GM12891 (cell line): ENCODE measurements around the gene SELENOS.

ENCODE experiments used
- POLR2A ChIP-seq: IDR thresholded peaks from 2 replicates; pipeline ENCODE4 v1.6.1; 2011; ENCODE audit warnings: low read depth, low read length, control low read depth
- POLR2AphosphoS5 ChIP-seq: IDR thresholded peaks from 2 replicates; pipeline ENCODE4 v1.6.1; 2011; ENCODE audit warnings: low read depth, low read length, control low read depth
- POU2F2 ChIP-seq: IDR thresholded peaks from 2 replicates; pipeline ENCODE4 v1.6.1; 2011; ENCODE audit warnings: low read depth, mild to moderate bottlenecking, control low read depth, low read length, moderate library complexity
- SPI1 ChIP-seq: IDR thresholded peaks from 2 replicates; pipeline ENCODE4 v1.6.1; 2011; ENCODE audit warnings: low read depth, low read length, control low read depth

DNA sequence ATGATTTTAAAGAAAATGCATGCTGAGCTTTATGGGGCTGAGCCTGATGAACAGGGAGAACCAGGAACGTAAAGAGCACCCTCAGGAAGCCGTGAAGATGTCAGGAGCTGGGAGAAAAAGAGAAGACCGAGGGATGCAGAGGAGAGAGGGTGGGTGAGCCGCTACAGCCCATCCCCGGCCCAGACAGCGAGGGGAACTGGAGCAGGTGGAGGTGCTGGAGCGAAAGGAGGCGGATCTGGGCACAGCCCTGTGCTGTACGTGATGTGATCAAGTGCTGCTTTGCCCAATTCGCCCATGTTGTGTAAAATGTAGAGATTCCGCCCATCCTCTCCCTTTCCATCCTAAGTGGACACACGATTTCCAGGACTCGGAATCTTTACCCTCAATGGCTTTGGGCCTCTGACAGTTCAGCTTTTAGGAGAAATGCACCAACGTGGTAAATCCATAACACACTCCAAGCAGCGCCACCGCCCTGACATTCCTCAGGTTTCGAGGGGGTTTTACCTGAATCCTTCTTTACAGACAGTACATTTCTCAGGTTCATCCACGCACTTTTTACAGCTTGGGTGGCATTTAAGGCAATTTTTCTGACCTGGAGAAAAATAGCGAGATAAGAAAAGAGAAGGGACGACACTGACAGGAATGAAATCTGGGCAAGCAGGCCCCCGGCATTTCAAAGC lies 44.9 kb upstream of the SELENOS start:
- no peak for TF ChIP-seq POLR2AphosphoS5
- no peak for TF ChIP-seq POLR2A
- no peak for TF ChIP-seq POU2F2
- no peak for TF ChIP-seq SPI1
